ENCODE measurements around the gene COG1.

Gene COG1

GRCh38 chr17:73155410-73156165, 37.3 kb upstream of the COG1 start:
- no peak for DNase-seq (ENCODE audit: low read depth, low spot score)
- POLR2A ChIA-PET: no interaction called here
- no peak for TF ChIP-seq CTCF (IDR thresholded peaks at IDR 0.05; ENCODE audit: insufficient read depth, low read length, missing control alignments)

GRCh38 chr17:73156166-73156840, 36.6 kb upstream of the COG1 start:
- CTCF ChIA-PET: interaction anchor here (0.7 to 6.3 kb wide), 31 partner anchors 8 to 599 kb away, joined by 3 to 100 read pairs (median 4); partner anchors contain the start of gene SSTR2
- peak; percentile 80 for TF ChIP-seq CTCF (IDR thresholded peaks at IDR 0.05; ENCODE audit: insufficient read depth, low read length, missing control alignments)
- no peak overlapping the region for H3K4me3 ChIP-seq (ENCODE audit: low read depth, low read length)
- POLR2A ChIA-PET: no interaction called here
- DNase-seq (ENCODE audit: low read depth, low spot score): no peak

More at GRCh38 chr17:73155410-73156165, 37.3 kb upstream of the COG1 start:
- H3K4me3 ChIP-seq (ENCODE audit: low read depth, low read length): no peak overlapping the region
- CTCF ChIA-PET: interaction anchor here (0.7 to 6.3 kb wide), 20 partner anchors 8 to 598 kb away, joined by 3 to 100 read pairs (median 5); partner anchors contain the start of gene SSTR2

- CTCF ChIA-PET: interaction anchor here (0.7 to 6.3 kb wide), 22 partner anchors 7 to 600 kb away, joined by 3 to 100 read pairs (median 5); partner anchors contain the start of gene SSTR2
- H3K4me3 ChIP-seq (ENCODE audit: low read depth, low read length): no peak overlapping the region
- POLR2A ChIA-PET: no interaction called here
- no peak for DNase-seq (ENCODE audit: low read depth, low spot score)
- no peak for TF ChIP-seq CTCF (IDR thresholded peaks at IDR 0.05; ENCODE audit: insufficient read depth, low read length, missing control alignments)
These were observed 35.9 kb upstream of the COG1 start for GRCh38 chr17:73156887-73157520.

- CTCF ChIA-PET: interaction anchor here (1.0 to 6.3 kb wide), 14 partner anchors 10 to 600 kb away, joined by 3 to 100 read pairs (median 7); no protein-coding TSS in a partner anchor
- POLR2A ChIA-PET: no interaction called here
- H3K4me3 ChIP-seq (ENCODE audit: low read depth, low read length): no peak overlapping the region
- TF ChIP-seq CTCF (IDR thresholded peaks at IDR 0.05; ENCODE audit: insufficient read depth, low read length, missing control alignments): no peak
- DNase-seq (ENCODE audit: low read depth, low spot score): no peak
These were observed 35.3 kb upstream of the COG1 start for GRCh38 chr17:73157521-73157890.

GRCh38 chr17:73158133-73158532, 34.7 kb upstream of the COG1 start:
- ChIA-PET CTCF (interaction anchor here (1.2 to 6.3 kb wide), 2 partner anchors 15 to 431 kb away, joined by 3 to 100 read pairs; no protein-coding TSS in a partner anchor), POLR2A (no interaction called here)
- no peak overlapping the region for H3K4me3 ChIP-seq (ENCODE audit: low read depth, low read length)
- TF ChIP-seq CTCF (IDR thresholded peaks at IDR 0.05; ENCODE audit: insufficient read depth, low read length, missing control alignments): no peak
- DNase-seq (ENCODE audit: low read depth, low spot score): no peak
